HepG2 (cell line): Measurements from ENCODE around the gene CCDC116. TPM values are rescaled to one million over a fixed set of nuclear protein-coding genes. Genes with fewer than 3 reads are reported as not detected.

ENCODE experiments used
- CHCHD3 ChIP-seq: sonication (generic); formaldehyde crosslinking; IDR thresholded peaks from 2 replicates; pipeline ENCODE4 v1.8.0; 2022; ENCODE audit warnings: mild to moderate bottlenecking, missing genetic modification reagents, moderate library complexity
- CTCF ChIP-seq: sonication (generic); formaldehyde crosslinking; IDR thresholded peaks from 2 replicates; pipeline ENCODE4 v1.5.0; 2020; ENCODE audit warnings: mild to moderate bottlenecking, missing genetic modification reagents, moderate library complexity
- FOXC1 ChIP-seq: sonication (generic); formaldehyde crosslinking; IDR thresholded peaks from 2 replicates; pipeline ENCODE4 v1.8.0; 2022; ENCODE audit warnings: mild to moderate bottlenecking, missing genetic modification reagents, borderline replicate concordance
- HNRNPLL ChIP-seq: fragments of 200-400 bp; formaldehyde crosslinking; IDR thresholded peaks from 2 replicates; pipeline ENCODE4 v1.6.1; 2017; ENCODE audit warnings: mild to moderate bottlenecking, low read depth, low read length; ENCODE audit not compliant: poor library complexity, severe bottlenecking
- MED1 ChIP-seq: sonication (generic); formaldehyde crosslinking; IDR thresholded peaks from 2 replicates; pipeline ENCODE4 v1.4.0; 2020; ENCODE audit warnings: missing genetic modification reagents
- MEIS2 ChIP-seq: sonication (generic); formaldehyde crosslinking; IDR thresholded peaks from 2 replicates; pipeline ENCODE4 v1.9.0; 2021; ENCODE audit warnings: mild to moderate bottlenecking, missing genetic modification reagents
- SRSF4 ChIP-seq: fragments of 200-400 bp; formaldehyde crosslinking; IDR thresholded peaks from one replicate; pipeline ENCODE4 v1.6.1; 2018; ENCODE audit warnings: mild to moderate bottlenecking, low read depth, low read length, moderate library complexity; ENCODE audit not compliant: poor library complexity, severe bottlenecking
- TBX2 ChIP-seq: sonication (generic); formaldehyde crosslinking; IDR thresholded peaks from 2 replicates; pipeline ENCODE4 v1.5.0; 2020; ENCODE audit warnings: missing genetic modification reagents, mild to moderate bottlenecking, borderline replicate concordance
- ZBTB1 ChIP-seq: sonication (generic); formaldehyde crosslinking; IDR thresholded peaks from 2 replicates; pipeline ENCODE4 v1.4.0; 2020; ENCODE audit warnings: missing genetic modification reagents, borderline replicate concordance
- ZFP1 ChIP-seq: IDR thresholded peaks from 2 replicates; pipeline ENCODE4 v1.6.1; 2016
- ZNF20 ChIP-seq: sonication (generic); formaldehyde crosslinking; IDR thresholded peaks from 2 replicates; pipeline ENCODE4 v1.4.0; 2020; ENCODE audit warnings: mild to moderate bottlenecking, moderate library complexity, missing genetic modification reagents
- ZNF207 ChIP-seq: fragments of 450-650 bp; IDR thresholded peaks from 2 replicates; pipeline ENCODE4 v1.6.1; 2016; ENCODE audit warnings: antibody characterized with exemption, borderline replicate concordance
- ZNF317 ChIP-seq: sonication (generic); formaldehyde crosslinking; IDR thresholded peaks from 2 replicates; pipeline ENCODE4 v1.5.0; 2020; ENCODE audit warnings: mild to moderate bottlenecking, missing genetic modification reagents
- ZNF451 ChIP-seq: sonication (generic); formaldehyde crosslinking; IDR thresholded peaks from 2 replicates; pipeline ENCODE4 v1.5.0; 2020; ENCODE audit warnings: mild to moderate bottlenecking, missing genetic modification reagents
- ZNF547 ChIP-seq: sonication (generic); formaldehyde crosslinking; IDR thresholded peaks from 2 replicates; pipeline ENCODE4 v1.5.1; 2020; ENCODE audit warnings: mild to moderate bottlenecking, missing genetic modification reagents
- ZNF703 ChIP-seq: sonication (generic); formaldehyde crosslinking; IDR thresholded peaks from 2 replicates; pipeline ENCODE4 v1.5.1; 2020; ENCODE audit warnings: missing genetic modification reagents, mild to moderate bottlenecking, moderate library complexity, borderline replicate concordance
- ZNF713 ChIP-seq: sonication (generic); formaldehyde crosslinking; IDR thresholded peaks from 2 replicates; pipeline ENCODE4 v1.4.0; 2020; ENCODE audit warnings: mild to moderate bottlenecking, missing genetic modification reagents
- ZNF776 ChIP-seq: sonication (generic); formaldehyde crosslinking; IDR thresholded peaks from 2 replicates; pipeline ENCODE4 v1.4.0; 2020; ENCODE audit warnings: mild to moderate bottlenecking, missing genetic modification reagents
- ZNF777 ChIP-seq: sonication (generic); formaldehyde crosslinking; IDR thresholded peaks from 2 replicates; pipeline ENCODE4 v1.4.0; 2020; ENCODE audit warnings: missing genetic modification reagents
- ZSCAN9 ChIP-seq: IDR thresholded peaks from 2 replicates; pipeline ENCODE4 v1.6.1; 2016; ENCODE audit warnings: borderline replicate concordance
- polyA plus RNA-seq, 8 experiments: library from polyadenylated mRNA; depleted of rRNA in 3 of 8; stranded (reverse) in 7 of 8; unstranded in 1 of 8; fragments of >200 nt; fragmentation: Illumina TruSeq in 4 of 8; extraction: Trizol in 4 of 8; gene quantifications; 2 replicates each; pipeline versions ENCODE4 v1.2.1 to v1.2.3, GENCODE V29; 2011 to 2016; ENCODE audit warnings: low read depth in 4 of 8, missing spikeins in 1 of 8, mixed read lengths in 1 of 8; ENCODE audit not compliant: insufficient read depth in 1 of 8
- total RNA-seq, 5 experiments: library from RNA; depleted of rRNA; stranded (reverse); fragments of >200 nt; fragmentation: Illumina TruSeq; extraction: Trizol; gene quantifications; 2 replicates each; pipeline ENCODE4 v1.2.3, GENCODE V29; 2016; ENCODE audit warnings: low read depth in 1 of 5
- TF ChIP-seq, protein P1 (sequence below): sonication (generic); formaldehyde crosslinking; IDR thresholded peaks from 2 replicates; pipeline ENCODE4 v1.5.1; 2020; ENCODE audit warnings: missing genetic modification reagents, mild to moderate bottlenecking, borderline replicate concordance
- TF ChIP-seq, protein P2 (sequence below): sonication (generic); formaldehyde crosslinking; IDR thresholded peaks from 2 replicates; pipeline ENCODE4 v1.4.0; 2020; ENCODE audit warnings: missing genetic modification reagents
- TF ChIP-seq, protein P3 (sequence below): sonication (generic); formaldehyde crosslinking; IDR thresholded peaks from 2 replicates; pipeline ENCODE4 v1.4.0; 2020; ENCODE audit warnings: missing genetic modification reagents, borderline replicate concordance

The CCDC116 gene
- total and polyA plus RNA-seq, 2 of the 13 experiments (the other 11 are each of a cell fraction or from before 2014, with no cell fraction given) = 0.15 to 0.33 TPM

- peak; percentile 29 for TF ChIP-seq HNRNPLL
- TF ChIP-seq ZNF703 (CRISPR knock-in tag) = no peak
- no peak for TF ChIP-seq ZNF713 (CRISPR knock-in tag)
- TF ChIP-seq, protein P1, sequence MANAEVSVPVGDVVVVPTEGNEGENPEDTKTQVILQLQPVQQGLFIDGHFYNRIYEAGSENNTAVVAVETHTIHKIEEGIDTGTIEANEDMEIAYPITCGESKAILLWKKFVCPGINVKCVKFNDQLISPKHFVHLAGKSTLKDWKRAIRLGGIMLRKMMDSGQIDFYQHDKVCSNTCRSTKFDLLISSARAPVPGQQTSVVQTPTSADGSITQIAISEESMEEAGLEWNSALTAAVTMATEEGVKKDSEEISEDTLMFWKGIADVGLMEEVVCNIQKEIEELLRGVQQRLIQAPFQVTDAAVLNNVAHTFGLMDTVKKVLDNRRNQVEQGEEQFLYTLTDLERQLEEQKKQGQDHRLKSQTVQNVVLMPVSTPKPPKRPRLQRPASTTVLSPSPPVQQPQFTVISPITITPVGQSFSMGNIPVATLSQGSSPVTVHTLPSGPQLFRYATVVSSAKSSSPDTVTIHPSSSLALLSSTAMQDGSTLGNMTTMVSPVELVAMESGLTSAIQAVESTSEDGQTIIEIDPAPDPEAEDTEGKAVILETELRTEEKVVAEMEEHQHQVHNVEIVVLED (CRISPR knock-in tag) = no peak
- peak; percentile 18; the same call in 1 of the 2 replicates for TF ChIP-seq MED1 (CRISPR knock-in tag)
- no peak for TF ChIP-seq ZSCAN9
- TF ChIP-seq ZNF777 (CRISPR knock-in tag) = peak; percentile 76
- peak; percentile 36; the same call in 1 of the 2 replicates for TF ChIP-seq TBX2 (CRISPR knock-in tag)
- TF ChIP-seq ZNF776 (CRISPR knock-in tag) = peak; percentile 12; the same call in 1 of the 2 replicates
- TF ChIP-seq ZNF207 = no peak
- TF ChIP-seq CHCHD3 (CRISPR knock-in tag) = no peak
- no peak for TF ChIP-seq FOXC1 (CRISPR knock-in tag)
- no peak for TF ChIP-seq ZNF451 (CRISPR knock-in tag)
- TF ChIP-seq, protein P2, sequence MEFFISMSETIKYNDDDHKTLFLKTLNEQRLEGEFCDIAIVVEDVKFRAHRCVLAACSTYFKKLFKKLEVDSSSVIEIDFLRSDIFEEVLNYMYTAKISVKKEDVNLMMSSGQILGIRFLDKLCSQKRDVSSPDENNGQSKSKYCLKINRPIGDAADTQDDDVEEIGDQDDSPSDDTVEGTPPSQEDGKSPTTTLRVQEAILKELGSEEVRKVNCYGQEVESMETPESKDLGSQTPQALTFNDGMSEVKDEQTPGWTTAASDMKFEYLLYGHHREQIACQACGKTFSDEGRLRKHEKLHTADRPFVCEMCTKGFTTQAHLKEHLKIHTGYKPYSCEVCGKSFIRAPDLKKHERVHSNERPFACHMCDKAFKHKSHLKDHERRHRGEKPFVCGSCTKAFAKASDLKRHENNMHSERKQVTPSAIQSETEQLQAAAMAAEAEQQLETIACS = no peak; the same call in 1 of the 2 replicates
- TF ChIP-seq MEIS2 = no peak
- TF ChIP-seq, protein P3, sequence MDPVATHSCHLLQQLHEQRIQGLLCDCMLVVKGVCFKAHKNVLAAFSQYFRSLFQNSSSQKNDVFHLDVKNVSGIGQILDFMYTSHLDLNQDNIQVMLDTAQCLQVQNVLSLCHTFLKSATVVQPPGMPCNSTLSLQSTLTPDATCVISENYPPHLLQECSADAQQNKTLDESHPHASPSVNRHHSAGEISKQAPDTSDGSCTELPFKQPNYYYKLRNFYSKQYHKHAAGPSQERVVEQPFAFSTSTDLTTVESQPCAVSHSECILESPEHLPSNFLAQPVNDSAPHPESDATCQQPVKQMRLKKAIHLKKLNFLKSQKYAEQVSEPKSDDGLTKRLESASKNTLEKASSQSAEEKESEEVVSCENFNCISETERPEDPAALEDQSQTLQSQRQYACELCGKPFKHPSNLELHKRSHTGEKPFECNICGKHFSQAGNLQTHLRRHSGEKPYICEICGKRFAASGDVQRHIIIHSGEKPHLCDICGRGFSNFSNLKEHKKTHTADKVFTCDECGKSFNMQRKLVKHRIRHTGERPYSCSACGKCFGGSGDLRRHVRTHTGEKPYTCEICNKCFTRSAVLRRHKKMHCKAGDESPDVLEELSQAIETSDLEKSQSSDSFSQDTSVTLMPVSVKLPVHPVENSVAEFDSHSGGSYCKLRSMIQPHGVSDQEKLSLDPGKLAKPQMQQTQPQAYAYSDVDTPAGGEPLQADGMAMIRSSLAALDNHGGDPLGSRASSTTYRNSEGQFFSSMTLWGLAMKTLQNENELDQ (CRISPR knock-in tag) = no peak
- TF ChIP-seq ZNF317 = no peak
- TF ChIP-seq ZBTB1 (CRISPR knock-in tag) = no peak
- peak; percentile 78 for TF ChIP-seq CTCF (CRISPR knock-in tag)
- no peak for TF ChIP-seq ZFP1 (CRISPR knock-in tag)
- no peak for TF ChIP-seq ZNF20 (CRISPR knock-in tag)
- no peak for TF ChIP-seq ZNF547 (CRISPR knock-in tag)
- no peak for TF ChIP-seq SRSF4
Observed at GRCh38 chr22:21642584-21643448, 10.3 kb downstream of the CCDC116 start (continued).
